Measurements from ENCODE around the gene C22orf39. TPM values are rescaled to one million over a fixed set of nuclear protein-coding genes. Genes with fewer than 3 reads are reported as not detected.

C22orf39 gene
- total and polyA plus RNA-seq, 10 of the 15 experiments (the other 5 are each of a cell fraction or from before 2014, with no cell fraction given): 6.7 to 47.0 (median 26.5) TPM

DNA sequence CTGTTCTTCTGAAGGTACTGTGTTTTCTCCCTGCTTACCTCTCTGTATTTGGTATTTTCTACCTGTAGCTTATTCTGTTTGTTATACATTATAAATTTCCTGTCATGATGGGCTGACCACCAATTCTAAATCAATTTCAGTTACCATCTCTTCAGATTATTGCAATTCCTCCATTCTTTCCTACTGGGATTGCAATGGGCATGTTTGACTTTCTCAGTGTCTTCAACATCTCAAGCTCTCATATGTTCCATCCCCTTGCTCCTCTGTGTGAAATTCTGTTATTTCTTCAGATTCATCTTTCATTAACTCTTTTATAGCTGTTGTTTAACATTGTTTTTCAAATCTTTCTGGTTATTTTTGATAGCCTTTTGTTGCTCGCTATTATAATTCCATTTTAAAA lies 15.5 kb upstream of the C22orf39 start:
- RAD21 ChIA-PET (ENCODE audit: unreplicated experiment): no interaction called here

DNA sequence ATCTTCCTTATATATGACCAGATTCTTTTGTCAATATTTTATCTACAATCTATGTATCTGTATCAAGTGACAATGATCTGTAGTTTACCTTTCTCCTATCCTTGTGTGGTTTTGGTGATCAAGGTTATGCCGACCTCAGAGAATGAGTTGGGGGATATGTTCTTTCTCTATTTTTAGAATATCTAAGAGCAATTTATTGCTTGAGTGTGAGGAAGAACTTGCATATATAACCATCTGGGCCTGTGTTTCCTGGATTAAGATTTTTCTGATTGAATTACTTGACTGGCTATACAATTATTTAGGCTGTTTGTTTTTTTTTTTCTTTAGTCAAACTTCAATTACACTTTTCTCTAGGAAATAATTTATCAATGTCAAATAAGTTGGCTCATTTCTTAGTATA lies 14.0 kb upstream of the C22orf39 start:
- ChIA-PET CTCF (interaction anchor here (1.3 kb wide), 1 partner anchor 16 kb away, joined by 3 read pairs; no protein-coding TSS in a partner anchor), SMC1A (ENCODE audit: uncharacterized antibody, unreplicated experiment) (no interaction called here), RAD21 (ENCODE audit: unreplicated experiment) (interaction anchor here (1.3 kb wide), 1 partner anchor 19 kb away, joined by 3 read pairs; the partner anchor contains the start of gene CDC45), POLR2A (no interaction called here)
- intact Hi-C loops (cut with micrococcal nuclease; ENCODE audit: unreplicated experiment) (no loop called here), in situ Hi-C loops (cut with MboI) (no loop called here)
- H3K36me3 ChIP-seq (ENCODE audit: control insufficient read depth in 2 of 2, insufficient read depth in 2 of 2, low read length in 1 of 2): peaks cover 18 to 29% of the 10 kb centered on the region in 2 experiments
- no peak for DNase-seq (ENCODE audit: low read depth, low spot score)
- H2AFZ ChIP-seq (ENCODE audit: control insufficient read depth, low read depth, low read length): no peak overlapping the region
- BruUV-seq (replicated peaks): TSS peak; percentile 18
- FAIRE-seq: no peak
- H3K4me1 ChIP-seq (ENCODE audit: control insufficient read depth, insufficient read depth, low read length): no peaks in the 10 kb centered on the region
- H3K79me2 ChIP-seq (ENCODE audit: control insufficient read depth, insufficient read depth, low read length): no peaks in the 10 kb centered on the region
- no peaks in the 10 kb centered on the region for H3K27me3 ChIP-seq (replicated peaks in 1 of 2; ENCODE audit: control insufficient read depth in 2 of 2, insufficient read depth in 2 of 2, low read length in 1 of 2)
- H3K9me3 ChIP-seq (replicated peaks; ENCODE audit: control insufficient read depth, insufficient read depth, low read length): no peaks in the 10 kb centered on the region
- no peak overlapping the region for H3K27ac ChIP-seq (ENCODE audit: control insufficient read depth, insufficient read depth)
- no peaks in the 10 kb centered on the region for H4K20me1 ChIP-seq (ENCODE audit: control insufficient read depth, insufficient read depth)
- 100% methylated on average over 1 of the region's 1 CpG for WGBS (ENCODE audit: insufficient coverage, insufficient replicate concordance, low lambda C conversion rate, missing lambda C conversion rate)
- H3K9ac ChIP-seq (ENCODE audit: control insufficient read depth, insufficient read depth, low read length): no peak overlapping the region
- no peak overlapping the region for H3K4me2 ChIP-seq (ENCODE audit: control insufficient read depth, insufficient read depth)
- ATAC-seq: no peak
- no peak overlapping the region for H3K4me3 ChIP-seq
- TF ChIP-seq IKZF1 (conservative IDR thresholded peaks at IDR 0.05) (no peak), BHLHE40 (IDR thresholded peaks at IDR 0.05; ENCODE audit: borderline replicate concordance in 1 of 2, low read depth in 2 of 2, low read length in 1 of 2) (no peak), JUNB (IDR thresholded peaks at IDR 0.05) (no peak), MYB (IDR thresholded peaks at IDR 0.05; ENCODE audit: borderline replicate concordance, low read depth, low read length) (no peak), PAX8 (IDR thresholded peaks at IDR 0.05) (no peak), SRF (IDR thresholded peaks at IDR 0.05; ENCODE audit: low read depth in 2 of 2, low read length in 2 of 2) (no peak), ZNF274 (IDR thresholded peaks at IDR 0.05; ENCODE audit: insufficient read depth, insufficient read length) (no peak)
- TF ChIP-seq, protein P1, sequence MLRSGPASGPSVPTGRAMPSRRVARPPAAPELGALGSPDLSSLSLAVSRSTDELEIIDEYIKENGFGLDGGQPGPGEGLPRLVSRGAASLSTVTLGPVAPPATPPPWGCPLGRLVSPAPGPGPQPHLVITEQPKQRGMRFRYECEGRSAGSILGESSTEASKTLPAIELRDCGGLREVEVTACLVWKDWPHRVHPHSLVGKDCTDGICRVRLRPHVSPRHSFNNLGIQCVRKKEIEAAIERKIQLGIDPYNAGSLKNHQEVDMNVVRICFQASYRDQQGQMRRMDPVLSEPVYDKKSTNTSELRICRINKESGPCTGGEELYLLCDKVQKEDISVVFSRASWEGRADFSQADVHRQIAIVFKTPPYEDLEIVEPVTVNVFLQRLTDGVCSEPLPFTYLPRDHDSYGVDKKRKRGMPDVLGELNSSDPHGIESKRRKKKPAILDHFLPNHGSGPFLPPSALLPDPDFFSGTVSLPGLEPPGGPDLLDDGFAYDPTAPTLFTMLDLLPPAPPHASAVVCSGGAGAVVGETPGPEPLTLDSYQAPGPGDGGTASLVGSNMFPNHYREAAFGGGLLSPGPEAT (IDR thresholded peaks at IDR 0.05; ENCODE audit: low read depth): no peak
- TF ChIP-seq, protein P2, sequence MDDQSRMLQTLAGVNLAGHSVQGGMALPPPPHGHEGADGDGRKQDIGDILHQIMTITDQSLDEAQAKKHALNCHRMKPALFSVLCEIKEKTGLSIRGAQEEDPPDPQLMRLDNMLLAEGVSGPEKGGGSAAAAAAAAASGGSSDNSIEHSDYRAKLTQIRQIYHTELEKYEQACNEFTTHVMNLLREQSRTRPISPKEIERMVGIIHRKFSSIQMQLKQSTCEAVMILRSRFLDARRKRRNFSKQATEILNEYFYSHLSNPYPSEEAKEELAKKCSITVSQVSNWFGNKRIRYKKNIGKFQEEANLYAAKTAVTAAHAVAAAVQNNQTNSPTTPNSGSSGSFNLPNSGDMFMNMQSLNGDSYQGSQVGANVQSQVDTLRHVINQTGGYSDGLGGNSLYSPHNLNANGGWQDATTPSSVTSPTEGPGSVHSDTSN (IDR thresholded peaks at IDR 0.05; ENCODE audit: insufficient replicate concordance, low read depth, low read length): no peak

More for the DNA sequence above, 15.5 kb upstream of the C22orf39 start:
- Histone ChIP-seq H3K4me2 (ENCODE audit: control insufficient read depth, insufficient read depth) (no peak overlapping the region), H2AFZ (ENCODE audit: control insufficient read depth, low read depth, low read length) (no peak overlapping the region), H3K36me3 (ENCODE audit: control insufficient read depth in 2 of 2, insufficient read depth in 2 of 2, low read length in 1 of 2) (peaks cover 23 to 28% of the 10 kb centered on the region in 2 experiments), H3K27me3 (replicated peaks in 1 of 2; ENCODE audit: control insufficient read depth in 2 of 2, insufficient read depth in 2 of 2, low read length in 1 of 2) (no peaks in the 10 kb centered on the region), H3K4me1 (ENCODE audit: control insufficient read depth, insufficient read depth, low read length) (no peaks in the 10 kb centered on the region), H3K9me3 (replicated peaks; ENCODE audit: control insufficient read depth, insufficient read depth, low read length) (no peaks in the 10 kb centered on the region), H3K4me3 (no peak overlapping the region), H3K9ac (ENCODE audit: control insufficient read depth, insufficient read depth, low read length) (no peak overlapping the region), H3K27ac (ENCODE audit: control insufficient read depth, insufficient read depth) (no peak overlapping the region), H4K20me1 (ENCODE audit: control insufficient read depth, insufficient read depth) (peaks cover 2% of the 10 kb centered on the region; the same call in 1 of the 2 replicates), H3K79me2 (ENCODE audit: control insufficient read depth, insufficient read depth, low read length) (no peaks in the 10 kb centered on the region)
- ChIA-PET POLR2A (interaction anchor here (1.3 kb wide), 1 partner anchor 17 kb away, joined by 3 read pairs; no protein-coding TSS in a partner anchor), CTCF (interaction anchor here (0.9 to 1.4 kb wide), 3 partner anchors 11 to 169 kb away, joined by 3 read pairs; no protein-coding TSS in a partner anchor), SMC1A (ENCODE audit: uncharacterized antibody, unreplicated experiment) (interaction anchor here (1.1 kb wide), 1 partner anchor 12 kb away, joined by 3 read pairs; no protein-coding TSS in a partner anchor)
- DNase-seq (ENCODE audit: low read depth, low spot score): no peak
- TF ChIP-seq HDGF (IDR thresholded peaks at IDR 0.05): no peak
- TF ChIP-seq NBN (IDR thresholded peaks at IDR 0.05): no peak
- no peak for TF ChIP-seq YBX1 (IDR thresholded peaks at IDR 0.05)
- no peak for TF ChIP-seq WRNIP1 (IDR thresholded peaks at IDR 0.05; ENCODE audit: borderline replicate concordance, low read depth, low read length)
- TF ChIP-seq, protein P3, sequence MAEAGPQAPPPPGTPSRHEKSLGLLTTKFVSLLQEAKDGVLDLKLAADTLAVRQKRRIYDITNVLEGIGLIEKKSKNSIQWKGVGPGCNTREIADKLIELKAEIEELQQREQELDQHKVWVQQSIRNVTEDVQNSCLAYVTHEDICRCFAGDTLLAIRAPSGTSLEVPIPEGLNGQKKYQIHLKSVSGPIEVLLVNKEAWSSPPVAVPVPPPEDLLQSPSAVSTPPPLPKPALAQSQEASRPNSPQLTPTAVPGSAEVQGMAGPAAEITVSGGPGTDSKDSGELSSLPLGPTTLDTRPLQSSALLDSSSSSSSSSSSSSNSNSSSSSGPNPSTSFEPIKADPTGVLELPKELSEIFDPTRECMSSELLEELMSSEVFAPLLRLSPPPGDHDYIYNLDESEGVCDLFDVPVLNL (IDR thresholded peaks at IDR 0.05; ENCODE audit: low read depth, low read length): no peak
- TF ChIP-seq DPF2 (IDR thresholded peaks at IDR 0.05): no peak
- no peak for TF ChIP-seq CBX3 (IDR thresholded peaks at IDR 0.05; ENCODE audit: borderline replicate concordance, low read depth)
- no peak for TF ChIP-seq POLR2A (IDR thresholded peaks at IDR 0.05; ENCODE audit: low read depth, low read length)
- BruUV-seq (replicated peaks): TSS peak; percentile 32
- in situ Hi-C loops (cut with MboI): no loop called here
- 100% methylated on average over 1 of the region's 1 CpG for WGBS (ENCODE audit: insufficient coverage, insufficient replicate concordance, low lambda C conversion rate, missing lambda C conversion rate)
- no peak for FAIRE-seq
- no peak for ATAC-seq
- intact Hi-C loops (cut with micrococcal nuclease; ENCODE audit: unreplicated experiment): no loop called here
